KOPT-K1 (cell line): Measurements from ENCODE around the gene LHX2.

Experiments
- H3K27ac ChIP-seq: fragments of 200-600 bp; sonication (generic); 2 replicates; pipeline ENCODE4 v1.5.1; 2016; ENCODE audit warnings: antibody characterized with exemption, mild to moderate bottlenecking, low read depth, low read length; ENCODE audit not compliant: poor library complexity, severe bottlenecking
- H3K36me3 ChIP-seq: fragments of 200-600 bp; sonication (generic); 2 replicates; pipeline ENCODE4 v1.5.1; 2017; ENCODE audit warnings: antibody characterized with exemption, mild to moderate bottlenecking, low read length, moderate library complexity; ENCODE audit not compliant: insufficient read depth
- H3K9me3 ChIP-seq: fragments of 200-600 bp; sonication (generic); 2 replicates; pipeline ENCODE4 v1.5.1; 2017; ENCODE audit warnings: antibody characterized with exemption, low read length, mild to moderate bottlenecking; ENCODE audit not compliant: insufficient read depth, poor library complexity, severe bottlenecking

Gene LHX2

DNA sequence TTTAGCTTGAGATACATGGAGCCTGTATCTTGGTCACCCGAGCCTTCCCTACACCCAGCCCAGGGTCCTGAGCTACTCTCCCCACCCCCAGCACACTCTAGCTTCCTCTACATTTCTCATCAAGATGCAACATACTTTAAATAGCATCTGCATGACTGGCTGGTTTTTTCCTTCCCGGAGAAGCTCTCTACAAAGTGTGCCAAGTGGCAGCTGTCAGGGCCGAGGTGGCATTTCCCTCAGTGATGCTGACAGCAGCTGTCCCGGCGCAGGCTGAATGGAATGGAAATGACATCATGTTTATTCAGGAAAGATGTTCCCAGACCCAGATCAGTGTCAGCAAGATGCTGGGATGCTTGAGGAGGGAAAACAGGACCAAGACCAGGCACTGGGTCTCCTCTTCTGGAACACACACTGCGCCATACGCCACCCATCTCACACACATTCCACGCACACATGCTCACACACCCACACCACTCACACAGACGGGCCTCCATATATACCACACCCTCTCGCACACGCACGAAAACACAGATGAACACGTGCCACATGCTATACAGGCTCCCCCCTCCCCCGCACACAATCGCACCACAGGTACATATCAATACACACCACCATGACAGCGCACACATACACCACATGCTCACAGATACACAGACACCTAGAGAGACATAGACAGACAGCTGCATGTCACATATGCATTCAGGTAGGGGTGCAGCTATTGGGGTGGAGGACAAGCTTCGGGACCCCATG, 67.8 kb downstream of the LHX2 start:
- Histone ChIP-seq H3K27ac (no peak overlapping the region), H3K9me3 (no peaks in the 10 kb centered on the region), H3K36me3 (no peaks in the 10 kb centered on the region)

GRCh38 chr9:124082622-124083021, 71.1 kb downstream of the LHX2 start:
- no peak overlapping the region for H3K27ac ChIP-seq
- peaks cover 6% of the 10 kb centered on the region for H3K9me3 ChIP-seq
- H3K36me3 ChIP-seq: no peaks in the 10 kb centered on the region
